Mammary epithelial cell (primary cell): ENCODE results near the gene TXNRD2.

Source experiments
- EZH2 ChIP-seq: IDR thresholded peaks from 2 replicates; pipeline ENCODE4 v1.6.1; 2012; ENCODE audit warnings: low read length, inconsistent platforms, borderline replicate concordance
- TF ChIP-seq, protein P1 (sequence below), 2 donors: IDR thresholded peaks in 1 of 2; conservative IDR thresholded peaks in 1 of 2; 2 replicates each; pipeline ENCODE4 v1.5.1; 2011 to 2012; ENCODE audit warnings: inconsistent platforms in 2 of 2, low read length in 2 of 2, mild to moderate bottlenecking in 2 of 2, control low read depth in 1 of 2, low read depth in 1 of 2; ENCODE audit not compliant: insufficient read depth in 1 of 2; ENCODE audit errors: extremely low read depth in 1 of 2

DNA sequence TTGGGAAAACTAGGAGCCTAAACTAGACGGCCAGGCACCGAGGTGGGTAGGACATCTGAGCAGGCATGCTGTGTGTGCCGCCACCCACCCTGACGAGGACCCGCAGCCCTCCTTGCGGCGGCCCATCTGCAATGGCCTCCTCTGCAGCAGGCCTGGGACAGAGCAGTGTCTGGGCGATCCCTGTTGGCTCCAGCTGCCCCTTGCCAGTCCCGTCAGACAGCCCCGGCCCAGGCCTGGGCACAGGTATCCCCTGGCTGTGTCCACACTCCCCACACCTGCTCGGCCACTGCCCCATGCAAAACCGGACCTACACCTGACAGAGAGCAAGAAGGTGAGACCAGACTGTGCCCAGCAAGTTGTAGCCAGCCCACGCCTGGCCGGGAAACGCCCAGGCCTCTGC, 48.3 kb downstream of the TXNRD2 start:
- TF ChIP-seq, protein P1, sequence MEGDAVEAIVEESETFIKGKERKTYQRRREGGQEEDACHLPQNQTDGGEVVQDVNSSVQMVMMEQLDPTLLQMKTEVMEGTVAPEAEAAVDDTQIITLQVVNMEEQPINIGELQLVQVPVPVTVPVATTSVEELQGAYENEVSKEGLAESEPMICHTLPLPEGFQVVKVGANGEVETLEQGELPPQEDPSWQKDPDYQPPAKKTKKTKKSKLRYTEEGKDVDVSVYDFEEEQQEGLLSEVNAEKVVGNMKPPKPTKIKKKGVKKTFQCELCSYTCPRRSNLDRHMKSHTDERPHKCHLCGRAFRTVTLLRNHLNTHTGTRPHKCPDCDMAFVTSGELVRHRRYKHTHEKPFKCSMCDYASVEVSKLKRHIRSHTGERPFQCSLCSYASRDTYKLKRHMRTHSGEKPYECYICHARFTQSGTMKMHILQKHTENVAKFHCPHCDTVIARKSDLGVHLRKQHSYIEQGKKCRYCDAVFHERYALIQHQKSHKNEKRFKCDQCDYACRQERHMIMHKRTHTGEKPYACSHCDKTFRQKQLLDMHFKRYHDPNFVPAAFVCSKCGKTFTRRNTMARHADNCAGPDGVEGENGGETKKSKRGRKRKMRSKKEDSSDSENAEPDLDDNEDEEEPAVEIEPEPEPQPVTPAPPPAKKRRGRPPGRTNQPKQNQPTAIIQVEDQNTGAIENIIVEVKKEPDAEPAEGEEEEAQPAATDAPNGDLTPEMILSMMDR (conservative IDR thresholded peaks at IDR 0.05 in 1 of 2, IDR thresholded peaks at IDR 0.05 in 1 of 2; ENCODE audit: extremely low read depth in 1 of 2, insufficient read depth in 1 of 2, low read depth in 1 of 2, low read length in 2 of 2): no peak
- no peak for TF ChIP-seq EZH2
